Sciatic nerve (tissue), 2 donors: ENCODE measurements around the gene CFC1. TPM values are rescaled to one million over a fixed set of nuclear protein-coding genes. Genes with fewer than 3 reads are reported as not detected.
"Not testable (repeated sequence)": the region's sequence is repeated elsewhere in the genome, so short reads cannot be mapped to it uniquely, and the experiment has no call there.

ENCODE experiments used
- ATAC-seq: fragments of 200-7000 bp; cut with Tn5 transposase; one replicate; pipeline ENCODE4 v1.9.1; 2020; ENCODE audit warnings: mild to moderate bottlenecking, moderate library complexity
- DNase-seq: peaks from one replicate; pipeline ENCODE4 v3.0.0-alpha.2; 2020; ENCODE audit warnings: low spot score
- intact Hi-C: fragments of 100-400 bp; cut with DNase I; formaldehyde crosslinking; loops from one replicate; pipeline ENCODE4 v1.14.2; 2022
- total RNA-seq: library from RNA; stranded (reverse); fragmentation: NEBNext Ultra II Directional; extraction: Animal tissue kit (Norgen Biotek cat#: 25700); gene quantifications from one replicate; pipeline ENCODE4 v1.2.1, GENCODE V29; 2021
- donor health status: DM: no; HTN: no; CAD: no.
- donor health status: DM: no; HTN: no; CAD: no.

CFC1 gene
- total RNA-seq: not detected

DNA sequence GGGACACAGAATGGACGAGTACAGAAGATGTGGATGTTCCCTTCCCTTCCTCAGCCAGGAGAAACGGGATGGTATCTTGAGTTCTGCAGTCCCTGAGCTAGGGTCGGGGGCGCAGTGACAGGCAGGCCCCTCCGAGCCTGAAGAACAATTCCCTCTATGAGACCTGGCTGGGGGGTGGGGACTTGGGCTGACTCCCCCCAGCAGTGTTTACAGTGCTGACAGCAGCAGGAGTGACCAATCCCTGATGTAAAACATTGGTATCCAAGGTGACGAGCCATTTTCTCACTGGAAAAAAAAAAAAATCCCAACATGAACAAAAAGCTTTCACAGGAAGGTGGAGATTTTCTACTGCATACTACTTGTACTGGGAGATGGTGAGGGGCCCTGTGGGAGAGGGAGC, at the start of gene CFC1:
CFC1 (minus strand) TSS at position 183 of the 400 bp plus-strand sequence. CDS start 288 bp downstream, outside the sequence.
- intact Hi-C loops, DNase-seq, ATAC-seq: not testable (repeated sequence)

DNA sequence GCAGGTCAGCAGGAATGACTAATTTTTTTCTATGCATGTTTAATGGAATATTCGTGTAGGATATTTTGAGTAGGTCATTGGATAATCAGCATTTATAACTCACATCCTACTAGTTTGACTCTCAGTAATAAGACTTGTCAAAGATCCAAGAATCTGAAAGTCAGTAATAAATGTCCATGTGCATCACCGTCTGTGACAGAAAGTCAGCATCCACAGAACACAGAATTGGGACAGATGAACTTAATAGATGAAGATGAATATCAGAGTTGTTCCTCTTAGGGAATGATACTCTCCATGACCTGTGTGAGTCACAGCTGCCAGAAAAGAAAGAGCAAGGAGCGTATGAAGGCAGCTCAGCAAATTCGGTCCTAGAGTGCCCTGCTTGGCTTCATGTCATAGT, 42.3 kb upstream of the CFC1 start:
- intact Hi-C loops, DNase-seq, ATAC-seq: not testable (repeated sequence)

DNA sequence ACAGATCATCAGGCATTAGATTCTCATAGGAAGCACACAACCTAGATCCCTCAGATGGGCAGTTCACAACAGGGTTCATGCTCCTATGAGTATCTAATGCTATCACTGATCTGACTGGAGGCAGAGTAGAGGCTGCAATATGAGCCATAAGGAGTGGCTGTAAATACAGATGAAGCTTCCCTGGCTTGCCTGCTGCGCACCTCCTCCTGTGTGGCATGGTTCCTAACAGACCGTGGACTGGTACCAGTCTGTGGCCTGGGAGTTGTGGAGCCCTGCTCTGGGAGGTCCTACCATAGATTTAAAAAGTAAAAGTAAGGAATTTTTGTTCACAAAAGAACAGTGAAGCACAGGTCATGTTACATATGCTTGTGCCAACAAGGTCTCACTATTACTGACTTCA, 39.6 kb upstream of the CFC1 start:
- intact Hi-C loops, DNase-seq, ATAC-seq: not testable (repeated sequence)

GRCh38 chr2:130628784-130629475, 29.6 kb upstream of the CFC1 start:
- intact Hi-C loops, ATAC-seq, DNase-seq: not testable (repeated sequence)

- intact Hi-C loops, DNase-seq, ATAC-seq: not testable (repeated sequence)
Observed at GRCh38 chr2:130611140-130611539, 11.8 kb upstream of the CFC1 start, which contains the start of gene POTEJ. TSS of gene POTEJ (plus strand) at chr2:130611440. CDS start at chr2:130611533, 93 bp downstream.

DNA sequence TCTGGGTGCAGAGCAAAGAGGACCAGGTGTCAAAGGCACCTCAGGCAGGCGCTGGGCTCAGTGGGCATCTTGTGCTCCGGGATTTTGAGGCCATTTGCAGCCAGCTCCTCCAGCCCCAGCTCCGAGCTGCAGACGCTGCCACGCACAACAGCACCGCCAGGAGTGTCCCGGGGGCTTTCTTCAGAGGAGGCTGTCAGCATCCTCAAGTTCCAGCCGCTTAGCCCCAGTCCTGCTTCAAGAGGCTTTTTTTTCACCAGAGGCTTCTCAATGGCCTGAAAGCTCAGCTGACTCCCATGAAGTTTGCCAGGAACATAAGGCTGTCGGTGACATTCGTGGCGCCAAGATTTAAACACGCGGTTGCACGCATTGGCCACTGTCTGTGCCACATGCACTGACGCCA, 11.1 kb upstream of the CFC1 start:
- ATAC-seq, intact Hi-C loops, DNase-seq: not testable (repeated sequence)

DNA sequence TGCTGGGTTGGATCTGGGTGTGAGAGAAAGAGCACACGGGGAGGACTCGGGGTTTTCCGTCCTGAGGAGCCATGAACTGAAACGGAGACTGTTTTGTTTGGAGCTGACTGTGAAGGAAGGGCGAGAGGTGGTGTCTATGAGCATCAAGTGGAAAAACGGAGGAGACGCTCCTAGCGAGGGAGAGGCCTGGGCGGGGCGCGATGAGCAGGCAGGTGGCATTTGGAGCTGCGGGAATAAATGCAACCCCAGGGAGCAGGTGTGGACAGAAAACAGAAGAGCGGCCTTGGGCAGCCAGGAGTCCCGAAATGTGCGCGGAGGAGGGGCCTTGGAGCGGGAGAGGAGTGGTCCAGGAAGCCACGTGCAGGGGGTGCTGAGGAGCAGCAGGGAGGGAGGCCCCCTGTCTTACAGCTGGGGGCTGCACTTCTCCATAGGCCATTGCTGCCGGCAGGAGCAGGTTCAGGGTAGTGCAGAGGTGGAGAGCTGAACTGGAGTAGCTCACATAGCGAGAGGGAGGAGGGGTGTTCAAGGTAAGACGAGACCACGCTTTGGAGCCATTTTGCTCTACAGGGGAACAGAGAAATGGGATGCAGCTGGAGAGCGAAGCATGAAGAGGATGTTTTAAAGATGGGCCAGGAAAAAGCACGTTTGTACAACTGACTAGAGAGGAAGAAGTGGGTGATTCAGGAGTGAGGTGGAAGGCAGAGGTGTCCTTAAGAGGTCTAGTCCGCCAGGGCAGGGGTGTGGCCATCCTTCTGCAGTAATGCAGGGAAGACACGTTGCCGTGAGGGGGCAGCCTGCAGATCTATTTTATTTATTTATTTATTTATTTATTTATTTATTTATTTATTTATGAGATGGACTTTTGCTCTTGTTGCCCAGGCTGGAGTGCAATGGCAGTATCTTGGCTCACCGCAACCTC, 9.9 kb upstream of the CFC1 start:
- ATAC-seq, intact Hi-C loops, DNase-seq: not testable (repeated sequence)

GRCh38 chr2:130608276-130609001, 9.1 kb upstream of the CFC1 start:
- ATAC-seq, intact Hi-C loops, DNase-seq: not testable (repeated sequence)

GRCh38 chr2:130601648-130602302, 2.4 kb upstream of the CFC1 start:
- intact Hi-C loops, ATAC-seq, DNase-seq: not testable (repeated sequence)

GRCh38 chr2:130599926-130600325, 551 bp upstream of the CFC1 start:
- ATAC-seq, intact Hi-C loops, DNase-seq: not testable (repeated sequence)

DNA sequence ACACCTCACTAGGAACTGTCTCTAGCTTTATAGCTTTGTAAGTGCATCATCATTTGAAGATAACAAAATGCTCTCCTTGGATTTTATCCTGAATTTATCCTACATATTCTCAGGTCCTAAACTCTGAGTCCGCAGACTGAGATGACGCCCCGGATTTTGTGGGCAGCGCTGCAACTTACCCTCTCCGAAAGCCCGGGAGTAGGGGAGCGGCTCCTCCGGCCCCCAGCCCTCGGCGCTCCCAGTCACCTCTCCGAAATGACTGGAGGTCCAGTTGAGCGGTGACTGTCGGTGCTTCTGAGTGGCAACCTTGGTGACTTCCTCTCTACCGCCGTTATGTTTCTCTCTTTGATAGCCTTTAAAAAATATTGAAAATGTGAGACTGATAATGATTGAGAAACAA, 912 bp downstream of the CFC1 start:
- ATAC-seq, DNase-seq, intact Hi-C loops: not testable (repeated sequence)

- intact Hi-C loops, ATAC-seq, DNase-seq: not testable (repeated sequence)
Observed at GRCh38 chr2:130597994-130598393, 1.4 kb downstream of the CFC1 start.

DNA sequence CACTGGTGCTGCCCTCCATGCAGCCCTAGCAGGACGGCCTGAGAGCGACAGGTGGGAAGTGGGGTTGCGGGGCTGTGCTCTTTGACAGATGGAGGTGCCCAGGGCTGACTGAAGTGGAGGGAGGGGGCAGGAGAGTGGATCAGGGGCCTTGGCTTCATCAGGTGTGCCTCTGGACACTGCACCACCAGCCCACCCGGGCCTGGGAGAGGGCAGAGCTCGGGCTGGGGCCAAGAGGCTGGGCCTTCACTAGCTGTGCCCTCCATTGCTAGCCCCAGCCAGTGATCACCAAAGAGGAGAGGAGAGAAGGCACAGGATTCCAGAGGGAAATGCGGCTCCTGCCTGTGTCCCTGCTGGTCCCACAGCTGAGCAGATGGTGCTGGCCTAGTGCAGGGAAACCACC, 2.6 kb downstream of the CFC1 start:
- peak; percentile 33 for ATAC-seq
- DNase-seq, intact Hi-C loops: not testable (repeated sequence)

DNA sequence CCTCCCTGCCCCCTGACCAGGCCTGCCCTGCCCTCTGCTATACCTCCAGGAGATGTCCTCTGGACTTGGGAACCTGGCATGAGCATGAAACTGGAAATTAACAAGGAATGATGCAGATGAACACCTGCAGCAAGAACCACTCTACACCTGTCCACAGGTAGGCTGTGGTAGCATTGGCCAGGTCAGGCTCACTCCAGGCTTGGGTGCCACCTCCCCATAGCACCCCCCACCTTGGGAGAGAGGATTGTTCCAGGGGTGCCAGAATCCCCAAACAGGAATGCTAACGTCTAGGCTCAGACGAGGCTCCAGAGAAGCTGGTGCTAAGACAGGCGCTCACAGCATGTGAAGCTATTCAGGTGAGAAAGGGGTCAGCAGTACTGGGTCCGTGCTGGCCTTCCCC, 5.4 kb downstream of the CFC1 start:
- ATAC-seq, DNase-seq, intact Hi-C loops: not testable (repeated sequence)

GRCh38 chr2:130592791-130593414, 6.5 kb downstream of the CFC1 start:
- DNase-seq, ATAC-seq, intact Hi-C loops: not testable (repeated sequence)

- ATAC-seq: peak; percentile 19
- intact Hi-C loops, DNase-seq: not testable (repeated sequence)
Observed at GRCh38 chr2:130590842-130591359, 8.5 kb downstream of the CFC1 start.

GRCh38 chr2:130590170-130590841, 9.1 kb downstream of the CFC1 start:
- ATAC-seq, intact Hi-C loops, DNase-seq: not testable (repeated sequence)
